Type B pancreatic cell (in vitro differentiated cells): ENCODE results near the gene AIRE. TPM values are rescaled to one million over a fixed set of nuclear protein-coding genes. Genes with fewer than 3 reads are reported as not detected.

Experiments
- DNase-seq: peaks from one replicate; pipeline ENCODE4 v3.0.0; 2021; ENCODE audit warnings: mixed read lengths; ENCODE audit not compliant: unreplicated experiment; ENCODE audit errors: extremely low spot score
- H3K27ac Mint-ChIP-seq: 2 replicates; pipeline ENCODE4 v1.8.0; 2021; ENCODE audit warnings: mild to moderate bottlenecking, mixed read lengths
- H3K27me3 Mint-ChIP-seq: 2 replicates; pipeline ENCODE4 v1.8.0; 2021; ENCODE audit warnings: mixed read lengths
- H3K36me3 Mint-ChIP-seq: 2 replicates; pipeline ENCODE4 v1.8.0; 2021; ENCODE audit warnings: mixed read lengths
- H3K4me1 Mint-ChIP-seq: one replicate; pipeline ENCODE4 v1.8.0; 2021; ENCODE audit warnings: mixed read lengths; ENCODE audit not compliant: unreplicated experiment
- H3K4me3 Mint-ChIP-seq: 2 replicates; pipeline ENCODE4 v1.8.0; 2021; ENCODE audit warnings: mild to moderate bottlenecking, mixed read lengths
- H3K9me3 Mint-ChIP-seq: 2 replicates; pipeline ENCODE4 v1.8.0; 2021; ENCODE audit warnings: mixed read lengths
- total RNA-seq: library from RNA; stranded (reverse); gene quantifications from 2 replicates; pipeline ENCODE4 v1.2.1, GENCODE V29; 2021; ENCODE audit warnings: low replicate concordance
- TF ChIP-seq, protein P1 (sequence below): fragments of 200-600 bp; sonication (generic); conservative IDR thresholded peaks from 2 replicates; pipeline ENCODE4 v1.5.0; 2021; ENCODE audit warnings: antibody characterized with exemption, mild to moderate bottlenecking

The AIRE gene
- total RNA-seq, 1 donor from 2014 or later: not detected

DNA sequence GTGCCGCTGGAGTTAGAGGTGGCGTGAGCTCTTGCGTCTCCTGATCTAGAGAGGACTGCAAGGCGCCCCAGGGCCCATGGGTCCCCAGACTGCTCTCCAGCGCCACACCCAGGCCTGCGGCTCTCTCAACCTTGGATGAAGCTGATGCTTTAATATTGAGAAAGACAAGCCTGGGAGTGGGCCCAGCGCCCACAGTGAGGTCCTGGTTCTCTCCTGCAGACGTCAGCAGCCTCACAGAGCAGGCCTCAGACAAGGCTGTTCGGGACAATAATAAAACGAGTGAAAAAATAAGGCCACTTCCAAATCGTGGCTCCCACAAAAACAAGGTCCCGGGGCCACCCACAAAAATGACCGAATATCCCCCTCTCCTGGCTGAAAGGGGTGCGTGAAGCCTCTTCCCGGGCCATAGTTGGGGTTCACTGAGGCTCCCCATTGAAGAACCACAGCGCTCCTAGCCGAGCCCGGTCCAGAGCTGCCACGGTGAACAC is 18.0 kb upstream of the AIRE start:
- H3K9me3 Mint-ChIP-seq: no peaks in the 10 kb centered on the region
- no peak for DNase-seq
- peaks cover 5% of the 10 kb centered on the region for H3K4me1 Mint-ChIP-seq
- TF ChIP-seq, protein P1, sequence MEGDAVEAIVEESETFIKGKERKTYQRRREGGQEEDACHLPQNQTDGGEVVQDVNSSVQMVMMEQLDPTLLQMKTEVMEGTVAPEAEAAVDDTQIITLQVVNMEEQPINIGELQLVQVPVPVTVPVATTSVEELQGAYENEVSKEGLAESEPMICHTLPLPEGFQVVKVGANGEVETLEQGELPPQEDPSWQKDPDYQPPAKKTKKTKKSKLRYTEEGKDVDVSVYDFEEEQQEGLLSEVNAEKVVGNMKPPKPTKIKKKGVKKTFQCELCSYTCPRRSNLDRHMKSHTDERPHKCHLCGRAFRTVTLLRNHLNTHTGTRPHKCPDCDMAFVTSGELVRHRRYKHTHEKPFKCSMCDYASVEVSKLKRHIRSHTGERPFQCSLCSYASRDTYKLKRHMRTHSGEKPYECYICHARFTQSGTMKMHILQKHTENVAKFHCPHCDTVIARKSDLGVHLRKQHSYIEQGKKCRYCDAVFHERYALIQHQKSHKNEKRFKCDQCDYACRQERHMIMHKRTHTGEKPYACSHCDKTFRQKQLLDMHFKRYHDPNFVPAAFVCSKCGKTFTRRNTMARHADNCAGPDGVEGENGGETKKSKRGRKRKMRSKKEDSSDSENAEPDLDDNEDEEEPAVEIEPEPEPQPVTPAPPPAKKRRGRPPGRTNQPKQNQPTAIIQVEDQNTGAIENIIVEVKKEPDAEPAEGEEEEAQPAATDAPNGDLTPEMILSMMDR: no peak
- no peak overlapping the region for H3K27ac Mint-ChIP-seq
- H3K36me3 Mint-ChIP-seq: no peaks in the 10 kb centered on the region
- no peak overlapping the region for H3K4me3 Mint-ChIP-seq
- H3K27me3 Mint-ChIP-seq: no peaks in the 10 kb centered on the region

DNA sequence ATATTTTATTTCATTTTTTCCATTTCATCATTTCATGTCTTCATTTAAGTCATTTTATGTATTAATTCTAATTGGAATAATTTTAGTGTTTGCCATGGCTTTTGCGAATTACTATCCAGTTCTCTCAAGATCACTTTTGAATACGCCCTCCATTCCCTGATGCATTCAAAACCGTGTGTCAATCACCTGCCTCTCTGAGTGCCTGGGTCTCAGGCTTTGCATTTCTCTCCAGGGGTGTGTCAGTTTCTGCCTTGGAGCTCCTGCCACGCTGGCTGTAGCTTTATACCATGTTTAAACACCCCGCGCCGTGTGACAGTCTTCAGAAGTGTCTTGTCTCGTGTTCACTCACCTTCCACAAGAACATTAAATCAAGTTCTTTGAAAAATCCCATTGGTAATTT is 16.6 kb upstream of the AIRE start:
- TF ChIP-seq, protein P1: no peak
- DNase-seq: no peak

DNA sequence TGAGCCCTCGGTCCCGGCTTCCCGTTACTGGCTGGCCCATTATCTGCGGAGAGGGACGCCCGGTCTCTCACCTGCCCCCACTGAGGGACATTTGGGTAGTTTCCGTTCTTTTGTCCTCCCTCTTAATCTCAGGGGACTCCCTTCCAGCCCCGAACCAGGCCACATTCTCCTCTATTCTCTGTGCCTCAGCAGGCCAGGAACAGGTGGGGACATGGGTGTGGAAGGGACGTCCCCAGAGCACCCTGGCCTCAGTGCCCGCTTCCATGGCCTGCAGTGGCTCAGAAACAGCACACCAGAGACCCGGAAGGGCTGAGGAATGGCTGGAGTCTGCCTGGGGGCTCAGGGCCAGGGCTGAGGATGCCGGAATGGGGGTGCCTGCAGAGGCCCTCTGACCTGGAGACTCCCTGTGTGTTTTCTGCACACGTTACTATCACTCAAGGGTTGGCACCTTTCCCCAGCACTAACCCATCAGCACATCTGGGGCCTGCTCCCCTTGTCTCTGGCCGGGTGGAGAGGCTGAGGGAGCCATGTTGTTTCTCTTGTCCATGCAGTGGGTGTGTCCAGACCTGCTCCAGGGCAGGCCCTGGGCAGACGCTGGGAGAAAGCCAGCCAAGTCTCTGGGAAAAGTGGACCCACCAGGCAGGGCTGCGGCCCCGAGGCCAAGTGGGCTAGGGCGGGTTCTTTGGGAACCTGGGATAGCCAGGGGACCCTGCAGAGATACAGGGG is 14.0 kb upstream of the AIRE start:
- Mint-ChIP-seq H3K9me3 (no peaks in the 10 kb centered on the region), H3K4me1 (no peaks in the 10 kb centered on the region), H3K4me3 (no peak overlapping the region), H3K36me3 (no peaks in the 10 kb centered on the region), H3K27me3 (no peaks in the 10 kb centered on the region), H3K27ac (no peak overlapping the region)
- no peak for DNase-seq
- TF ChIP-seq, protein P1: no peak

More for the DNA sequence above, 16.6 kb upstream of the AIRE start:
- H3K4me3 Mint-ChIP-seq: no peak overlapping the region
- H3K9me3 Mint-ChIP-seq: no peaks in the 10 kb centered on the region
- H3K27me3 Mint-ChIP-seq: no peaks in the 10 kb centered on the region
- no peaks in the 10 kb centered on the region for H3K4me1 Mint-ChIP-seq
- peak overlapping the region; percentile 82 for H3K27ac Mint-ChIP-seq
- H3K36me3 Mint-ChIP-seq: no peaks in the 10 kb centered on the region

DNA sequence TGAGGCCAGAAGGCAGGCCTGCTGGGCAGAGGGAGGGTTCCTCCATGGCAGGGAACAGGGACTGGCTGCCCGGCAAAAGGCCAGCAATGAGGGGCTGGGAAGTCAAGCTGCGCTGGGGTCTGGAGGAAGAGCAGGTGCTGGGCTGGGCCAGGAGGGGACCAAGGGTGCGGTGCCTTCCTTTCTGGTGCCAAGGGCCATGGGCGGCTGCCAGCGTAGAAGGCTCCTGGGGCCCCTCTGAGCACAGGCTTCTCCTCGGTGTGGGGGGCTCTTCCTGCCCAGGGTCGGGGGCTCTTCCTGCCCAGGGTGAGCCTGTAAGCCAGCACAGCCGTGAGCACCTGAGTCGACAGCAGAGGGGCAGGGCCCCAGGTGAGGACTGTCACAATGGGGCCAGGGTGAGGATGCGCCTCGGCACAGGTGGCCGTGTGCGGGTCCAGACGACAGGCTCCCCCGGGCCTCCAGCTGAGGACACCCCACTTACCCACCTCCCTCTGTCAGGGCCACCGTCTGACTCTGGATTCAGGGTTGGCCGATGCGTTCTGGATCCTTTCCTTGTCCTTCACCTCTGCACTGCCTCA is 13.3 kb upstream of the AIRE start:
- no peaks in the 10 kb centered on the region for H3K36me3 Mint-ChIP-seq

DNA sequence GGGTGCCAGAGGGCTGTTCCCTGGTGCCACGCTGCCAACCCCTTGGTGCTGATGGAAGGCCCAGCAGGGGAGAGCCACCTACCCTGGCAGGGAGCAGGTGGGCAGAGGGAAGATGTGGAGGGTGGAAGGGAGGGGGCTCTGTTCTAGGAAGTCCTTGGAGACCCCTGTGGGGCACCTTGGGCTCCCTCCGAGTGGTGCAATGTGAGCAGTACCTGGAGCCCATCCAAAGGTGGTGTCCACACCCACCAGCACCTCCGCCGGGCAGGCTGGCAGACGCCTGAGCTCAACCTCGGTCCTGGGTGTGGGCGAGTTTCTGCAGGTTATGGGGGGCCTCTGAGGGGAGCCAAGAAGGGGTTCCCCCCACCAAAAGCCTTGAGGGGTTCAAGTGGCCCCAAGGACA is 12.6 kb upstream of the AIRE start:
- Mint-ChIP-seq H3K36me3 (no peaks in the 10 kb centered on the region), H3K27me3 (no peaks in the 10 kb centered on the region), H3K9me3 (no peaks in the 10 kb centered on the region), H3K27ac (no peak overlapping the region), H3K4me3 (no peak overlapping the region), H3K4me1 (no peaks in the 10 kb centered on the region)
- DNase-seq: no peak
- TF ChIP-seq, protein P1: no peak

More for the DNA sequence above, 13.3 kb upstream of the AIRE start:
- Mint-ChIP-seq H3K27me3 (no peaks in the 10 kb centered on the region), H3K4me1 (no peaks in the 10 kb centered on the region), H3K27ac (no peak overlapping the region), H3K4me3 (no peak overlapping the region), H3K9me3 (no peaks in the 10 kb centered on the region)
- DNase-seq: no peak
- TF ChIP-seq, protein P1: no peak
